ENCODE results near the gene TOP2A.
A peak's percentile ranks its signal among the peaks of the same experiment; 100 is the strongest.
"Not testable (repeated sequence)": the region's sequence is repeated elsewhere in the genome, so short reads cannot be mapped to it uniquely, and the experiment has no call there.

Gene TOP2A

DNA sequence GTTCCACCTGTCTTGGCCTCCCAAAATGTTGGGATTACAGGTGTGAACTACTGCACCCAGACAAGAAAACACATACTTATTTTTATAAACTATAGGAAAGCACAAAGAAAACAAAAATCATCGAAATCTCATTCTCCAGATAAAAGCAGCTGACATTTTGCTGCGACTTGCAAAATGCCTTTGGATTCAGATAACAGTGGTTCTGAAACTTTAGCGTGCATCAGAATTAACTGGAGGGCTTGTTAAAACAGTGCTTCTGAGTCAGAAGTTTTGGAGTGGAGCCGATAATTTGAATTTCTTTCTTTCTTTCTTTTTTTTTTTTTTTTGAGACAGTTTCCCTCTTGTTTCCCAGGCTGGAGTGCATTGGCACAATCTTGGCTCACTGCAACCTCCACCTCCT is 35.4 kb downstream of the TOP2A start:
- no peak overlapping the region for H3K4me3 ChIP-seq (ENCODE audit: low read length in 2 of 2)
- no peaks in the 10 kb centered on the region for H3K27me3 ChIP-seq (ENCODE audit: control insufficient read depth in 3 of 3, insufficient read depth in 3 of 3, low read depth in 1 of 3, low read length in 3 of 3)
- H3K79me1 ChIP-seq (ENCODE audit: low read depth, low read length) = no peaks in the 10 kb centered on the region
- H3K4me2 ChIP-seq (ENCODE audit: insufficient read depth, low read length, poor library complexity, severe bottlenecking) = no peak overlapping the region
- H3K14ac ChIP-seq (ENCODE audit: low read length) = no peak overlapping the region
- H3K9me3 ChIP-seq (replicated peaks in 1 of 2; ENCODE audit: control insufficient read depth in 2 of 2, insufficient read depth in 1 of 2, low read depth in 1 of 2, low read length in 2 of 2) = no peaks in the 10 kb centered on the region
- H4K8ac ChIP-seq (ENCODE audit: low read depth, low read length) = no peak overlapping the region
- no CpG with 5 or more reads among the region's 4 CpGs for WGBS, 2 donors (ENCODE audit: extremely low coverage in 2 of 2, insufficient read length in 2 of 2, insufficient replicate concordance in 1 of 2)
- H2BK5ac ChIP-seq (ENCODE audit: low read length) = no peak overlapping the region
- no peak overlapping the region for H2BK120ac ChIP-seq (ENCODE audit: low read depth, low read length)
- no peak for DNase-seq (ENCODE audit: low spot score)
- H3K36me3 ChIP-seq (replicated peaks in 1 of 2; ENCODE audit: control insufficient read depth in 2 of 2, insufficient read depth in 2 of 2, low read length in 2 of 2) = peaks cover 0 to 9% of the 10 kb centered on the region in 2 donors
- no peak overlapping the region for H3K9ac ChIP-seq (ENCODE audit: low read depth, low read length, poor library complexity)
- no peak overlapping the region for H3K18ac ChIP-seq (ENCODE audit: low read length)
- no peak overlapping the region for H3K23ac ChIP-seq (ENCODE audit: low read depth, low read length, poor library complexity)
- H3K27ac ChIP-seq (replicated peaks; ENCODE audit: low read length) = no peak overlapping the region
- H2BK12ac ChIP-seq (ENCODE audit: low read length) = no peak overlapping the region
- no peak overlapping the region for H4K91ac ChIP-seq (ENCODE audit: low read depth, low read length, poor library complexity)
- H3K4me1 ChIP-seq (ENCODE audit: control insufficient read depth in 2 of 2, insufficient read depth in 1 of 2, low read depth in 1 of 2, low read length in 2 of 2) = no peaks in the 10 kb centered on the region
- H2BK15ac ChIP-seq (ENCODE audit: low read length) = no peak overlapping the region
- no peak overlapping the region for H2AFZ ChIP-seq (ENCODE audit: low read length)
- H3K4ac ChIP-seq (ENCODE audit: low read length) = no peak overlapping the region
- no peak overlapping the region for H2AK5ac ChIP-seq (ENCODE audit: low read depth, low read length)

DNA sequence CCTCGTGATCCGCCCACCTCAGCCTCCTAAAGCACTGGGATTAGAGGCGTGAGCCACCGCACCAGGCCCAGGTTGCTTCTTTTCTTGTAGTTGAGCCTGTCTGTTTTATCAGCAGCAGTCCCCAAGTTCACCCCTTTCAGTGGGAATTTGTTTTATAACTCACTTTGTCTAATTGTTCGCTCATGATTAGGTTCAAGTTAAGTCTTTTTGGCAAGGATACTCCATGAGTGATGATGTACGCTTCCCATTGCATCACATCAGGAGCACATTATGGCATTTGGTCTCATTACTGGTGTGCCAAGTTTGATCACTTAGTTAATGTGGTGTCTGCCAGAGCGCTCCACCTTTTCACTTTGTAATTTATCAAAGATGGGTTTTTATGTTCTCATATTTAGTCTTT is 38.7 kb downstream of the TOP2A start:
- no peaks in the 10 kb centered on the region for H3K36me3 ChIP-seq (replicated peaks in 1 of 2; ENCODE audit: control insufficient read depth in 2 of 2, insufficient read depth in 2 of 2, low read length in 2 of 2)
- no peaks in the 10 kb centered on the region for H3K9me3 ChIP-seq (replicated peaks in 1 of 2; ENCODE audit: control insufficient read depth in 2 of 2, insufficient read depth in 1 of 2, low read depth in 1 of 2, low read length in 2 of 2)
- H2BK12ac ChIP-seq (ENCODE audit: low read length) = no peak overlapping the region
- H3K79me1 ChIP-seq (ENCODE audit: low read depth, low read length) = no peaks in the 10 kb centered on the region
- no peak overlapping the region for H3K4me3 ChIP-seq (ENCODE audit: low read length in 2 of 2)
- no peak overlapping the region for H4K8ac ChIP-seq (ENCODE audit: low read depth, low read length)
- no peaks in the 10 kb centered on the region for H3K27me3 ChIP-seq (ENCODE audit: control insufficient read depth in 3 of 3, insufficient read depth in 3 of 3, low read depth in 1 of 3, low read length in 3 of 3)
- H3K4me1 ChIP-seq (ENCODE audit: control insufficient read depth in 2 of 2, insufficient read depth in 1 of 2, low read depth in 1 of 2, low read length in 2 of 2) = no peaks in the 10 kb centered on the region
- H2AFZ ChIP-seq (ENCODE audit: low read length) = no peak overlapping the region
- H2BK120ac ChIP-seq (ENCODE audit: low read depth, low read length) = no peak overlapping the region
- H3K4ac ChIP-seq (ENCODE audit: low read length) = no peak overlapping the region
- WGBS, 2 donors (ENCODE audit: extremely low coverage in 2 of 2, insufficient read length in 2 of 2, insufficient replicate concordance in 1 of 2) = no CpG with 5 or more reads among the region's 7 CpGs
- H3K9ac ChIP-seq (ENCODE audit: low read depth, low read length, poor library complexity) = no peak overlapping the region
- no peak overlapping the region for H3K4me2 ChIP-seq (ENCODE audit: insufficient read depth, low read length, poor library complexity, severe bottlenecking)
- no peak overlapping the region for H3K18ac ChIP-seq (ENCODE audit: low read length)
- no peak overlapping the region for H3K14ac ChIP-seq (ENCODE audit: low read length)
- H3K27ac ChIP-seq (replicated peaks; ENCODE audit: low read length) = no peak overlapping the region
- no peak overlapping the region for H2AK5ac ChIP-seq (ENCODE audit: low read depth, low read length)
- H2BK15ac ChIP-seq (ENCODE audit: low read length) = no peak overlapping the region
- H2BK5ac ChIP-seq (ENCODE audit: low read length) = no peak overlapping the region
- DNase-seq (ENCODE audit: low spot score) = no peak
- no peak overlapping the region for H4K91ac ChIP-seq (ENCODE audit: low read depth, low read length, poor library complexity)
- no peak overlapping the region for H3K23ac ChIP-seq (ENCODE audit: low read depth, low read length, poor library complexity)

GRCh38 chr17:40377832-40378231 is 39.9 kb downstream of the TOP2A start:
- no peak overlapping the region for H3K14ac ChIP-seq (ENCODE audit: low read length)
- no peak overlapping the region for H4K91ac ChIP-seq (ENCODE audit: low read depth, low read length, poor library complexity)
- no peak overlapping the region for H3K4me3 ChIP-seq (ENCODE audit: low read length in 2 of 2)
- no CpG with 5 or more reads among the region's 13 CpGs for WGBS, 2 donors (ENCODE audit: extremely low coverage in 2 of 2, insufficient read length in 2 of 2, insufficient replicate concordance in 1 of 2)
- no peaks in the 10 kb centered on the region for H3K79me1 ChIP-seq (ENCODE audit: low read depth, low read length)
- no peaks in the 10 kb centered on the region for H3K36me3 ChIP-seq (replicated peaks in 1 of 2; ENCODE audit: control insufficient read depth in 2 of 2, insufficient read depth in 2 of 2, low read length in 2 of 2)
- H3K9ac ChIP-seq (ENCODE audit: low read depth, low read length, poor library complexity) = no peak overlapping the region
- H2AK5ac ChIP-seq (ENCODE audit: low read depth, low read length) = no peak overlapping the region
- H3K9me3 ChIP-seq (replicated peaks in 1 of 2; ENCODE audit: control insufficient read depth in 2 of 2, insufficient read depth in 1 of 2, low read depth in 1 of 2, low read length in 2 of 2) = no peaks in the 10 kb centered on the region
- H3K4me1 ChIP-seq (ENCODE audit: control insufficient read depth in 2 of 2, insufficient read depth in 1 of 2, low read depth in 1 of 2, low read length in 2 of 2) = no peaks in the 10 kb centered on the region
- H2BK12ac ChIP-seq (ENCODE audit: low read length) = no peak overlapping the region
- H2BK15ac ChIP-seq (ENCODE audit: low read length) = no peak overlapping the region
- no peak overlapping the region for H2AFZ ChIP-seq (ENCODE audit: low read length)
- no peak overlapping the region for H3K27ac ChIP-seq (replicated peaks; ENCODE audit: low read length)
- H3K23ac ChIP-seq (ENCODE audit: low read depth, low read length, poor library complexity) = no peak overlapping the region
- H2BK5ac ChIP-seq (ENCODE audit: low read length) = no peak overlapping the region
- no peaks in the 10 kb centered on the region for H3K27me3 ChIP-seq (ENCODE audit: control insufficient read depth in 3 of 3, insufficient read depth in 3 of 3, low read depth in 1 of 3, low read length in 3 of 3)
- H3K4me2 ChIP-seq (ENCODE audit: insufficient read depth, low read length, poor library complexity, severe bottlenecking) = no peak overlapping the region
- no peak overlapping the region for H3K18ac ChIP-seq (ENCODE audit: low read length)
- H2BK120ac ChIP-seq (ENCODE audit: low read depth, low read length) = no peak overlapping the region
- no peak overlapping the region for H3K4ac ChIP-seq (ENCODE audit: low read length)
- no peak for DNase-seq (ENCODE audit: low spot score)
- H4K8ac ChIP-seq (ENCODE audit: low read depth, low read length) = no peak overlapping the region

GRCh38 chr17:40376541-40376940 is 41.2 kb downstream of the TOP2A start:
- not testable (repeated sequence) for H3K9me3 ChIP-seq (replicated peaks in 1 of 2; ENCODE audit: control insufficient read depth in 2 of 2, insufficient read depth in 1 of 2, low read depth in 1 of 2, low read length in 2 of 2); H3K27ac ChIP-seq (replicated peaks; ENCODE audit: low read length); H3K14ac ChIP-seq (ENCODE audit: low read length); H3K4me1 ChIP-seq (ENCODE audit: control insufficient read depth in 2 of 2, insufficient read depth in 1 of 2, low read depth in 1 of 2, low read length in 2 of 2); H3K27me3 ChIP-seq (ENCODE audit: control insufficient read depth in 3 of 3, insufficient read depth in 3 of 3, low read depth in 1 of 3, low read length in 3 of 3); DNase-seq (ENCODE audit: low spot score); H2BK12ac ChIP-seq (ENCODE audit: low read length); H4K8ac ChIP-seq (ENCODE audit: low read depth, low read length); H2AK5ac ChIP-seq (ENCODE audit: low read depth, low read length); H2BK15ac ChIP-seq (ENCODE audit: low read length); H3K18ac ChIP-seq (ENCODE audit: low read length); H3K4me2 ChIP-seq (ENCODE audit: insufficient read depth, low read length, poor library complexity, severe bottlenecking); H3K36me3 ChIP-seq (replicated peaks in 1 of 2; ENCODE audit: control insufficient read depth in 2 of 2, insufficient read depth in 2 of 2, low read length in 2 of 2); H4K91ac ChIP-seq (ENCODE audit: low read depth, low read length, poor library complexity); H2BK5ac ChIP-seq (ENCODE audit: low read length); H3K4ac ChIP-seq (ENCODE audit: low read length); H2BK120ac ChIP-seq (ENCODE audit: low read depth, low read length); H3K4me3 ChIP-seq (ENCODE audit: low read length in 2 of 2); H3K79me1 ChIP-seq (ENCODE audit: low read depth, low read length); H3K9ac ChIP-seq (ENCODE audit: low read depth, low read length, poor library complexity); H3K23ac ChIP-seq (ENCODE audit: low read depth, low read length, poor library complexity)
- peak overlapping the region; percentile 49 for H2AFZ ChIP-seq (ENCODE audit: low read length)
- no CpG with 5 or more reads among the region's 6 CpGs for WGBS, 2 donors (ENCODE audit: extremely low coverage in 2 of 2, insufficient read length in 2 of 2, insufficient replicate concordance in 1 of 2)
